Measurements from ENCODE around the gene ZNF474.

ZNF474 gene

DNA sequence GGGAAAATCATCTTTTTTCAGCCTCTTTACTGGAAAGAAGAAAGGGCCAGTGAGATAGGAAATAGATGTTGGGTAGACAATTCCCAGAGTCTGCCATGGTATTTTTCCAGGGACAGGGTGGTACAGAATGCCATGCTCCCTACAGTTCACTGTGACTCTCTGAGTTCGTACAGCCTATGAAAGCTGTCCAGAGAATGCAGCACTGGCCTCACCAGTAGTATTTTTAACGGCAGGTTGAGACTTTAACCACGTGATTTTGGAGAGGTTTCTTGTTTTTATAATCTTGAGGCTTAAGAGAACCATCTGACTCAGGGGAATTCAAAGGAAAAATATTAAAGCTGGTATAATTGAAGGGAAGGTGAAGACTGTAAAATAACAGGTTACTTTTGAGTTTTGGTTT lies 10.1 kb upstream of the ZNF474 start:
- DNase-seq: no peak

- DNase-seq: no peak
These were observed 8.9 kb upstream of the ZNF474 start for GRCh38 chr5:122120493-122120892.

DNA sequence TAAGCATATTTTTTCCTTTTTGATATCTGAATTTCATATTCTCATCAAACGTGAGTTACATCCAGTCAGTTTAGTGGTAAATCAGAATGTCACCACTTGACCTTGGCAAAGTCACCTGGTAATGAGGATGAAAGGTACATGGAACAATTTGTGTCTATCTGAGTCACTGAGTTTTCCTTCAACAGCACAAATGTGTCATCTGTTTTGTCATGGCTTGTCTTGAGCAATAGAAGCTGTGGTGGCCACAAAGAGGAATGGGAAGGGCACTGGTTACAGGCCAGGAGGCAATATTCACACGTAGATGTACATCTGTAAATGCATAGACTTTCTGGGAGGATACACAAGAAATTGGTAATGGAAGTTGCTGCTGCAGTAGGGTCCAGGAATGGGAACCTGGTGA lies 8.4 kb upstream of the ZNF474 start:
- DNase-seq: no peak

DNA sequence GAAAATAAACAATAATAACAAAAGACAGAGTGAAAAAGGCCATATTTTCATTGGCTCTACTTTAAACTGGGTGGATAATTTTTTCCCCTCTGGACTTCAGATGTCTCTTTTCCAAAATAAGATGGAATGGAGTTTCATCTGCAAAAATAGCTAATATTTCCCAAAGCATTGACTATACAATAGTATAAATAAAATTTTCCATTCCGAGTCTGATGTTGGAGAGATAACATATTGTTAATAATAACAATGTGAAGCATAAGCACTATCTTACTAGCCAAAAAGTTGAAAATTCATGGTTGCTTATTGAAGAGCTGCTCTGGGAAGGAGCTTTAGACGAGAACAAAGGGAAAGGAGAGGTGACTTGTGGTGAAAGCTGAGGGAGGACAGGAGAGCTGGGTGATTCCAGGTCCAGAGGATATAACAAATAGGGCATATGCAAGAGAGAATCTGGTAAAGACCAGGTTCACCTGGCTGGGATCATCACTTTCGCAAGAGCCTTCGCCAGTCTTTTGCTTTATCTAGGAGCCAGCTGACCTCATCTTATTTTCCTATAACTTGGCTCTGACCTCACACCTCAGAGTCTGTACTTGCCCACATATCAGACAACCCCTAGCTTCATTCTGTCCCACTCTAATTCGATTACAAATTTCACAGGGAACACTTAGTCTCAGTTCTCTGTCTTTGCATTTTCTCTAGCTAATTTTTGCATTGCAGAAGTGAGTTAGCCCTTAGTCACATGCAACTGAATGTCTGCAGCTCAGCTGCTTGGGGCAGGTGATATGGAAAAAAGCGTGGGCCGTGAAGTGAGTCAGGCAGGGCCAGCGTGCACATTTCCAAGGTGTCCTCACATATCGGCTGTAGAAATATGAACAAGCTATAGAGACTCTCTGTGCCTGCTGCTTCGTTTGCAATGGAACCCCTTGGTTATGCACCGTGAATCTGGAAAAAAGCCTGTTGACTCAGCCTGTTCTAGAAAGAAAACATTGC lies 7.6 kb upstream of the ZNF474 start:
- DNase-seq: no peak

DNA sequence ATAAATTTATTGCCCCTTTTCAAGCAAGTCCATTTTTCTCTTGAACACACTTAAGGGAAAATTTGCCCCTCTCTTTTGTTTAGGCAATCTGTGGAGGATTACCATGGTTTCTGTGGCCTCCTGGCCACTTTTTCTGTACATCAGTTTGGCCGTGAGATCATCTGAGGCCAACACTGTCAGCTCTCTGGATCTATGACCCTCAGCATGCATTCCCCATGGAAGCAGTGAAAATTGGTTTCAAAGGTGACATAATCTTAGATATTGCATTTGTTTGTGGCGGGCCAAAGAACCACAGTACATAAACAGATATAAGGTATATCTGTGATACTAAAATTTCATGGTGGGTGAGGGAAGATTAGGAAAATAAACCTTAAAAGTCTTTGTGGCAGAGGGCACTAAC lies 4.6 kb upstream of the ZNF474 start:
- no peak for DNase-seq

DNA sequence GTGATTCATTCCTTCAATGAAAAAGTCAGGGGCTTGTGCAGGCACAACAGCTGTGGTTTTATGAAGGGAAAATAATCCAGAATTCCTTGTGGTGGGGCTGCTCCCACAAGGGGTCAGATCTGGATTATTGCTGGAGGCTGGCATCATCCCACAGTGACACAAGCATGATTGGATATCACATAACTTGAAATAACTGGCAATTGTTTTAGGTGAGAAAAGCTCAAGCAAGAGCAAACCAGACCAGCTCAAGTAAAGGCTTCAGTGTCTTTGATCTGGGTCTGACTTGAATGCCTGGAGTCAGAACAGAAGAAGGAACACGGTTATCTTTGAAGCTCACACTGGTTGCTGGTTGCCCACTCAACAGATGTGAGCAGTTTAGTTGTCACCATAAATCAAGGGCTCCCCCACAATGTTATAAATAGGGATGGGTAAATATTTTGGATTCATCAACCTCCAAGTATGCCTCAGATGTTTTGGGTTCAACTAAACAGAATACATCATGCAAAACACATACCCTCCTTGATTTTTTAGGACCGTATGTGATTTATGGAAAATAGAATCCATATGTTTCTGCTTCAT lies 3.1 kb upstream of the ZNF474 start:
- no peak for DNase-seq

- DNase-seq: no peak
These were observed 2.5 kb upstream of the ZNF474 start for GRCh38 chr5:122126756-122127321.

DNA sequence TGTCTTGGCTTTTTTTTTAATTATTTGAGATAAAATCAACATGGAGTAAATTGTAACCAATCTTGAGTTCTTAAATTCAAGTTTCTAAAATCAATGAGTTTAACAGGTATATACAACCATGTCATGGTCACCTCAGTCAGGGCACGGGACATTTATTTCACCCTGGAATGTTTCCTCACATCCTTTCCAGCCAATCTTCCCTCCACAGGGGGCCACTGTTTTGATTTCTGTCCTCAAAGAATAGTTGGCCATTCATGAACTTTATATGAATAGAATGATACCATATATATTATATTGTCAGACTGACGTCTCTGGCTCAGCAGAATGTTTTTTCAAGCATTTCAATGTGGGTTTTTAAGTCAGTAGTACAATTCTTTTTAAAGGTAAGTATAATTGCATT lies 806 bp downstream of the ZNF474 start:
- DNase-seq: no peak

- peak; percentile 22 for DNase-seq
These were observed 8.4 kb downstream of the ZNF474 start for GRCh38 chr5:122137702-122138101.

DNA sequence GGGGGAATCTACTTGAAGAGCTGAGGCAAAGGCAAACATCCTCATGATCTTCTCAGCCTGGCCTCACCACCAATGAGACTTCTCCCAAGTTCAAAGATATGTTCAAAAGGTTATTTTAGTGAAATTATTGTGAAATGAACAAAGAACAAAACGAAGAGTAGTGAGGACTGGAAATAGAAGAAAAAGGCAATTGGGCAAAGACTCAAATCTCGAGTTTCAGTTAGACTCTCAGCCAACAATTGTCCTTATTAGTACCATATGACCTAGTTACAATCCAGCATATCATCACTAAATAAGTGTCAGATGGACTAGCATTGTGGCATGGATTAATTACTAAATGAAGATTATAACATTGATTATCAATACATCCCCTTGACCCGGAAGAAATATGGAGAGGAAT lies 9.0 kb downstream of the ZNF474 start:
- DNase-seq: no peak

- no peak for DNase-seq
These were observed 11.6 kb downstream of the ZNF474 start for GRCh38 chr5:122140900-122141299.

DNA sequence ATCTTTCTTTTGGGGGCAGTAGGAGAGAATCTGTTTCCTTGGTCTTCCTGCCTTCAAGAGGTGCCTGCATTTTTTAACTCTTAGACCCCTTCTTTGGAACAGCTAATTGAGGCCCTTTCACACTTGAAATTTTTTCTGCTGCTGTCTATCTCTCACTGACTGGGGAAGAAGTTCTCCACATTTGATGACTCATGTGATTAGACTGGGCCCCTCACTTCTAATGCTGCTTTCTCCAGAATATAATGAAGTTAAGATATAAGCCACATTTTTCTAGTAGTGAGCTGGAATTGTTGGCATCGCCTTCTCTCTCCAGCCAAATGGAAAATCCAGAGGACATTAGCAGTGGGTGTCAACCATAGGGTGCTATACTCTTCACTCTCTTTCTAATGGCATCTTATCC lies 12.4 kb downstream of the ZNF474 start:
- DNase-seq: no peak

DNA sequence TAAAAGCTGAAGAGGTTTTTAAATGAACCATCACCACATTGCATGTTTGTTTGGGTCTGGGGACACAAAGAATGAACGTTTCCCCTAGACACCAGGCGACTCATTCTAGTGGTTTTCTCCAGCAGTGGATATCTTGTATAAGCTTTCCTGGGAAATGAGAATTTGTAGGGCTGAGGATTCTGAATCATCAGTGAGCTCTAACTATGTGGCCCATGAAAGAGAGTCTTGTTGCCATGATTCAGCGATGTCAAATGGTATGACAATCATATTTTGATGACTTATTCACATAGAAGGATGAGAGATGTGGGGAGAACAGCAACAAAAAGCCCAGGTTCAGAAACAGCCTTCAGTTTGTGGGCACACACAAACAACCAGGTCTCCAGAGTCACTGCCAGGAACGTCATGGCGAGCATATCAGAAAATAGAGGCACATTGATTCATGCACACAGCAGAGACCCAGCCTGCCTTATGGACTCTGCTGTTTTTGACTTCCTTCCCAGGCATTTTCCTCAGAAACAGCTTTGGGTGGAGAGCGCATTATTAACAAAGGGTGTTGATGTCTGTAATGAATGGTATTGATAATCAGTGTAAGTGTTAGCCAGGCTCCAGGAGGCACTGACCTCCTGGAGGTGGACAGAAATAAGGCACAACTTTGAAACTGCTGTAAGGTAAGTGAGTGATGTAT lies 13.3 kb downstream of the ZNF474 start:
- DNase-seq: no peak

DNA sequence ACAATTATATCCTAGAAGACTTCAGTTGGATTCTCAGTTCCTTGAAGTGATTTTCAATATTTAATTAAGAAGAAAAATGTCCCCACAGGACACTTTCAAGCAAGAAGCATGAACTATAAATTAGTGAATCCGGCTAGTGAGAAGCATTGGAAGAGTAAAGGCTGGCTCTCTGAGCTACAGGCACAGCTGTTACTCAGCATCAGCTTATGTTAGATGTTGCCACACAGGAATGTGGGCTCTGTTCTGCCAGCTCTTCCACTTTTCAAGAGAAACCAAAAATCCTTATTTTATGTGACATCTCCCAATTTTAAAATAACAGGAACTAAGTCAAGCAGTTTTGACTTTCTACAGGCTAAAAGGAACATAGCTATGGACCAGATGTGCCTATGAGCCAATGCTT lies 14.9 kb downstream of the ZNF474 start:
- no peak for DNase-seq

DNA sequence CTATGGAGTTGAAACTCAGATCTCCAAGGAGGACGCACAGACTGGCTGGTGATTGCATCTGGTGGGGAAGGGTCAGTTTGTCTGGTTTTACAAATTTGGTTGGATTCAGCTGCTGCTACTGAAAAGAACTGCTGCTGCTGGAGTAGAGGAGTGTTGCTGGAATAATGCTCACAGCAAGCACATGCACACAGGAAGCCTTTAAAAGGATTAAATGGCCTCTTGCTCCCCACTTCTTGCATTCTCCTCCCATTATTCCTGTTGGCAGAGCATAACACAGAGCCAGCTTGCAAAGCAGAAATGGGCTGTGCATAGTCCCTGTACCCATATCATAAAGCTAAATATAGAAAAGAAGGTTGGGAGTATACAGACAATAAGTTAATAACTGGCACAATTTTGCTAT lies 16.6 kb downstream of the ZNF474 start:
- DNase-seq: no peak

GRCh38 chr5:122149321-122150090 lies 20.2 kb downstream of the ZNF474 start:
- no peak for DNase-seq

DNA sequence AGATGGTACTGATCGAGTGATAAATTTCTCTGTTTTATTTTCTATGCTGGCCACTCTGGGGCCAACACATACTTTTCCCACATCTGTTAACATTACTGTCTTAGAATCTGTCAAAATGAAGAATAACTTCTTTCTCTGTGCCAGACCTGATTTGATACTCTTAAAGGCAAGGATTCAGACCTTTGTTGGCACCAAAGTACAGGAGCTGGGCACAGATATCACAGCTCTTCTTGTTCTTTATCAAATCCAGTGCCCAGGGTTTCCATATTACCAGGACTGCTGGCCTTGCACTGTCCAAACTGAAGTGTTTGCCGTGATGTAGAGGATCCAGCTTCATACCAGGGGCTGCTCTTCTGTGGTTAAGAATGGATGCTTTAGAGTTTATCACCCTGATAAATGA lies 20.9 kb downstream of the ZNF474 start:
- DNase-seq: no peak

GRCh38 chr5:122151640-122152039 lies 22.3 kb downstream of the ZNF474 start:
- DNase-seq: no peak

DNA sequence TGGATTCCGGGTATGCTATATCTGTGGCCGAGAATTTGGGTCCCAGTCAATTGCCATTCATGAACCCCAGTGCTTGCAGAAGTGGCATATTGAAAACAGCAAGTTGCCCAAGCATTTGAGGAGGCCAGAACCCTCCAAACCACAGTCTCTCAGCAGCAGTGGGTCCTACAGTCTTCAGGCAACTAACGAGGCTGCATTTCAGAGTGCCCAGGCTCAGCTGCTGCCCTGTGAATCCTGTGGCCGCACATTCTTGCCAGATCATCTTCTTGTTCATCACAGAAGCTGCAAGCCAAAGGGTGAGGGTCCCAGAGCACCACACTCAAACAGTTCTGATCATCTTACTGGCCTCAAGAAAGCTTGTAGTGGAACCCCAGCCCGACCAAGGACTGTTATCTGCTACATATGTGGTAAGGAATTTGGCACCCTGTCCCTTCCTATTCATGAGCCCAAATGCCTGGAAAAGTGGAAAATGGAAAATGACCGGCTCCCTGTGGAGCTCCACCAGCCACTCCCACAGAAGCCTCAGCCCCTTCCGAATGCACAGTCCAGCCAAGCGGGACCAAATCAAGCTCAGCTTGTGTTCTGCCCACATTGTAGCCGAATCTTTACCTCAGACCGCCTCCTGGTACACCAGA lies 23.0 kb downstream of the ZNF474 start:
- no peak for DNase-seq

DNA sequence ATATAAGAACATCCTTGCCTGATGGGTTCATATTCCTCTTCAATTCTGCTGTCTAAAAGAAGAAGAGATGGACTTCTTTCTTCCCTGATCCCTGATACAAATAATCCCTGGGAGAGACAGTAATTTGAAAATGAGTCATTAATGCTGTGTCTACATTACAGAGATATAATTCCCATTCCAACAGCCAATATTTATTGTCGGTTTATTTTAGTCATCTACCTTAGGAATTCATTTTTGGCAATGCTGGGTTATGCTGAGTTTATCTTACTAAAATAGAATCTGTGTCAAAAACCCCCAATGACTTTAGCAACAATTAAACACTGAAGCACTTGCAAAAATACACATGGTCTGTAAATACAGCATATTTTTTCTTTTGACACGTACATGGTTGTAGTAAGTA lies 23.9 kb downstream of the ZNF474 start:
- no peak for DNase-seq

DNA sequence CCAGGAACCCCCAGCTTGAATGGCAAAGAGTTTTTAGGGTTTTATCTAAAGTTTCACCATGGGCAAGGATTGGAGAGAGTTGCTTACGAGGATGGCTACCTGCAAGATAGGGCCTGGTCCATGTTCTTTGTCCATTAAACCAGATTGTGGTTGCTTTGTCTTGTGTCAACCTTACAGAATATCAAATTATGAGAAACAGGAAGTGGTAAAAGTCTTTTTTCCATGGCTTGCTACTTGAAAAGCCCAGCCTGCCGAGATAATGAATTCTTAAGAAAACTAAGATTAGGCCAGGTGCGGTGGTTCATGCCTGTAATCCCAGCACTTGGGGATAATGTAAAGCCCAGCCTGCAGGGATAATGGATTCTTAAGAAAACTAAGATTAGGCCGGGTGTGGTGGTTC lies 24.4 kb downstream of the ZNF474 start:
- DNase-seq: no peak

GRCh38 chr5:122154491-122154890 lies 25.1 kb downstream of the ZNF474 start:
- no peak for DNase-seq

Data from CD4-positive, alpha-beta T cell treated with Interleukin-6 for 4 hours (primary cell).